Measurements from ENCODE around the gene POLR2J2.
"Not testable (repeated sequence)": the region's sequence is repeated elsewhere in the genome, so short reads cannot be mapped to it uniquely, and the experiment has no call there.

The POLR2J2 gene

DNA sequence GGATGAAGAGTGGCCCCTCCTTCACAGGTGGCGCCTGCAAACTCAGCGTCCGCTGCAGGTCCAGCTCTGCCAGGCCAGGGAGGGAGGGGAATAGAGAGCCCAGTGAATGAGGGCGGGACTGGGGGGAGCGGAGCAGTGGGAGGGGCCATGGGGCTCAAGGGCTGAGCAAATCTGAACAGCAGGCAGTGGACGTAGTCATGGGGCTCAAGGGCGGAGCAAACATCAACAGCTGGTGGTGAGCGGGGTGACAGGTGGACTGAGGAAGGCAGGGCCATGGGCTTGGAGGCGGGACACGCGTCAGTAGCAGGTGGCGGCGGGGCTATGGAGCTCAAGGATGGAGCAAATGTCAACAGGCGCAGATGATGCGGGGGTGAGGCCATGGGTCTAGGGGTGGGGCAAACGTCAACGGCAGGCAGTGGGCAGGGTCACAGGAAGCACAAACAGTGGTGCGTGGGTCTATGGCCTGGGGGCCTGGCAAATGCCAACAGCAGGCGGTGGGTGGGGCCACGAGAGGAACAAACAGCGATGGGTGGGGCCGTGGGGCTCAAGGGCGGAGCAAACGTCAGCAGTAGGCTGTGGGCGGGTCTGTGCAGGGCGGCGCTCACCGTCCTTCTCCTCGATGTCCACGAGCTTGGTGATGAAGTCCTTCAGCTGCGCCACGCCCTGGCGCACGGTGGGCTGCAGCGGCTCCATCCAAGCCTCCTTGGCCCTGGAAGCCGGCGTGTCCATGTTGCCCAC lies 17.0 kb upstream of the POLR2J2 start:
- not testable (repeated sequence) for H3K4me1 Mint-ChIP-seq (ENCODE audit: low read depth); H3K27me3 Mint-ChIP-seq (ENCODE audit: low read depth); H3K27ac Mint-ChIP-seq; H3K36me3 Mint-ChIP-seq (ENCODE audit: low read depth); H3K9me3 Mint-ChIP-seq; H3K4me3 Mint-ChIP-seq

DNA sequence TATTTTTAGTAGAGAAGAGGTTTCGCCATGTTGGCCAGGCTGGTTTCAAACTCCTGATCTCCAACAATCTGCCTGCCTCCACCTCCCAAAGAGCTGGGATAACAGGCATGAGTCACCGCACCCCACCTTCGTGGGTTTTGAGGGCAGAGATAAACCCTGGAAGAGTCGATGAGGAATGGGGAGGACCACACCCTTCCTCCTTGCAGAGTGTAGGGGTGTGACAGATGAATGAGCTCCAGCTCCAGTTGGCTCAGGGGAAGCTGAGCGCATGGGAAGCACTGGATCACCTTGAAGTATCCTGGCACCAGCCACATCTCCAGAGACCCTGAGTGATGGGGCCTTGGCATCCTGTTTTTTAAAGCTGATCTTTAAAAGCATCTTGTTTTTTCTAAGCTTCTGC lies 11.1 kb upstream of the POLR2J2 start:
- H3K4me1 Mint-ChIP-seq (ENCODE audit: low read depth); H3K9me3 Mint-ChIP-seq; H3K27me3 Mint-ChIP-seq (ENCODE audit: low read depth); H3K27ac Mint-ChIP-seq; H3K4me3 Mint-ChIP-seq; H3K36me3 Mint-ChIP-seq (ENCODE audit: low read depth): not testable (repeated sequence)

DNA sequence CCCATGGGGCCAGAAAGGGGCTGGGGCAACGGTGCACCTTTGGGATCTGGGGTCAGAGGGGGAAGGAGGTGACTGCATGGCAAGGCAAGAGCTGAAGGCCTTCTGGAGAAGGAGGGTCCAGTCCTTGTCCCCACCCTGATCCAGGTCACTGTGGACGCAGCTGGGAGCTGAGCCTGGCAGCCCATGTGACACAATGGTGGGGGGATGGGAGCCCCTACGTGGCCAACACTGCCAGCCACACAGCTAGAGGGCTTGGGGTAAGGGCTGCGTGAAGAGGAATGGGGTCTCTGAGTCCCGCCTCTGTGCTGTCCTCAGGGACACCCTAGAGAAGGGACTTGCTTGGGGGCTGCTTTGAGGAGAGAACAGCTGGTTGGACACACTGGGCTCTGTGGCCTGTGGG lies 9.3 kb upstream of the POLR2J2 start:
- not testable (repeated sequence) for H3K27me3 Mint-ChIP-seq (ENCODE audit: low read depth); H3K4me1 Mint-ChIP-seq (ENCODE audit: low read depth); H3K36me3 Mint-ChIP-seq (ENCODE audit: low read depth); H3K27ac Mint-ChIP-seq; H3K4me3 Mint-ChIP-seq; H3K9me3 Mint-ChIP-seq

DNA sequence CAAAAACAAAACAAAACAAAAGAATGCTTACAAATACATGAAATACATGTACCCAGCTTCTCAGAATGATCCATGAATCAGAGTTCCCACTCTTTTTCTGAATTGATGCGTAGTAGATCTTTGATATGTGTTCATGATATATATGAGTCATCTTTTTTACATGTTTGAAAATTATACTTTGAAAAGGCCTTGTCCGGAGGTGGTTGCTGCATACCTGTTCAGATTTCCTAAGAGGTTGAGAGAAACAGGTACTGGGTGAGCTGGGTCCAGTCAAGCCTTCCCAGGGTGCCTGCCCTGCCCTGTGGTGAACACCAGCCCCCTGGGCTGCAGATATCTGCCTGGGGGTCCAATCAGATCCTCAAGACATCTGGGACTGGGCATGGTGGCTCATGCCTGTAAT lies 4.1 kb upstream of the POLR2J2 start:
- H3K4me1 Mint-ChIP-seq (ENCODE audit: low read depth); H3K36me3 Mint-ChIP-seq (ENCODE audit: low read depth); H3K4me3 Mint-ChIP-seq; H3K27me3 Mint-ChIP-seq (ENCODE audit: low read depth); H3K27ac Mint-ChIP-seq; H3K9me3 Mint-ChIP-seq: not testable (repeated sequence)

DNA sequence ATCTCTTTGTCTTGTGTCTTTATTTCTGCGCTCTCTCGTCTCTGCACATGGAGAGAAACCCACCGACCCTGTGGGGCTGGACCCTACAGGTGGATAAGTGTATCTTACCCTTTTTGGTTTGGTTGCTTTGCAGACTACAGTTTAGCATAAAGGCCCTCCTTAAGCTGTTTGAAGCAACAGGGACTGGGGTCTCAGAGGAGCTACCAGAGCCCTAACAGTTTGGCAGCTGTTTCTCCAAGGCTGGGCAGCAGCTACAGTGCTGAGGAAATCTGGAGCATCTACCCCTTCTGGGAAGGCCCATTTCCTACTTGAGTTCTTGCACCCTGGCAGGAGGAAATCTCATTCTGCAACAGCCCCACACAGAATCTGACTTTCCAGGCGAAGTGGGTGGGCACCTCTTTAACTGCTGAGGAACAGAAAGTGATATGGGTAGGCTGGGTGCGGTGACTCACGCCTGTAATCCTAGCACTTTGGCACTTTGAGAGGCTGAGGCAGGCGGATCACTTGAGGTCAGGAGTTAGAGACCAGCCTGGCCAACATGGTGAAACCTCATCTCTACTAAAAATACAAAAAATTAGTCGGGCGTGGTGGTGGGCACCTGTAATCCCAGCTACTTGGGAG lies 2.1 kb upstream of the POLR2J2 start:
- H3K9me3 Mint-ChIP-seq; H3K36me3 Mint-ChIP-seq (ENCODE audit: low read depth); H3K4me3 Mint-ChIP-seq; H3K27ac Mint-ChIP-seq; H3K27me3 Mint-ChIP-seq (ENCODE audit: low read depth); H3K4me1 Mint-ChIP-seq (ENCODE audit: low read depth): not testable (repeated sequence)

DNA sequence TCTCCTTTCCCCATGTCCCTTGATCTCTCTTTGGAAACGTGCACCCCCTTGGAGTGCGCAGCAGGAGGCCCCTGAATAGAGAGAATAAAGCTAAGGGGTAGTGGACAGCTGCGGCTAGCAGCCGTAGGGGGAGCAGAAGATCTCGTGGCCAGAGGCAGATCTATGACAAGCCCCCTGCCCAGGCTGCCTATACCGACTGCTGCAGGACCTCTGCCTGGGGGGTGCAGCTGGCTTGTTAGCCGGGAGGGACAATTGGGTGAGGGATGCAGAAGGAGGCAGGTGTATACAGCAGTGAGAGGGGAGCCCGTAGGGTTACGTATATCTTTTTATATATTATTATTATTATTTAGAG lies 469 bp upstream of the POLR2J2 start:
- not testable (repeated sequence) for H3K27ac Mint-ChIP-seq; H3K9me3 Mint-ChIP-seq; H3K27me3 Mint-ChIP-seq (ENCODE audit: low read depth); H3K4me1 Mint-ChIP-seq (ENCODE audit: low read depth); H3K4me3 Mint-ChIP-seq; H3K36me3 Mint-ChIP-seq (ENCODE audit: low read depth)

DNA sequence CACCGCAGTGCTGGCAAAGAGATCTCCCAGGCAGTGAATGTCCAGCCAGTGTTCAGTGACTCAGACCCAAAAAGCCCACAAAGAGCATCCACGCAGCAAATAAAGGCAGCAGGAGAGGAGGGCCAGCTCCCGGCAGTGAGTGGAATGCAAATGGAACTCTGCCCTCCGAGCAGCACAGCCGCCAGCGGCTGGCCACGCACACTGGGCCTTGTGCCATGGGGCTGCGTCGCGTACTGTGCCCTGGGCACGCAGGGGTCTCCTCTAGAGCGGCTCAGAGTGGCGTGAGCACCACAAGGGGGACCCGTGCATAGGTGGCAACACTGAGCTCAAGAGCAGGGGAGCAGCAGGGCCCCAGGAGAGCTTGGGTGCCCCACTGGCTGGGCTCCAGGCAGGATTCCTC lies 3.9 kb downstream of the POLR2J2 start:
- H3K9me3 Mint-ChIP-seq; H3K36me3 Mint-ChIP-seq (ENCODE audit: low read depth); H3K27ac Mint-ChIP-seq; H3K27me3 Mint-ChIP-seq (ENCODE audit: low read depth); H3K4me3 Mint-ChIP-seq; H3K4me1 Mint-ChIP-seq (ENCODE audit: low read depth): not testable (repeated sequence)

DNA sequence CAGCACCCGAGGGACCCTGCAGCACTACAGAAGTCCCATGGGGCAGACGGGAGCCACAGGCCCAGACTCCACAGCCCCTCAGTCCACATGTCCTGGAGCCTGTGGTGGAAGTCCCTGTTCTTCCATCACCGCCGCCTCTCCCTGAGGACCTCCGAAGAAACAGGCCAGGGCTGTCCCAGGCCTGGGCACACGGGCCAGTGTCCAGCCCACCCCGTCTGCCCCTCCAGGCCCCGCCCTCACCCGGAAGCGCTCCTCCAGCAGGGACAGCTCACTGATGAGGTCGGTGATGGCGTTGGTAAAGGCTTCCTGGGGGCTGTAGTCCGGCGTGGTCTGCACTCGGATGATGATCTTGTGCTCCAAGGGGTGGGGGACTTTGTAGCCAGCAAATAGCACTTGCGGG lies 4.6 kb downstream of the POLR2J2 start:
- not testable (repeated sequence) for H3K4me3 Mint-ChIP-seq; H3K27ac Mint-ChIP-seq; H3K36me3 Mint-ChIP-seq (ENCODE audit: low read depth); H3K9me3 Mint-ChIP-seq; H3K4me1 Mint-ChIP-seq (ENCODE audit: low read depth); H3K27me3 Mint-ChIP-seq (ENCODE audit: low read depth)

DNA sequence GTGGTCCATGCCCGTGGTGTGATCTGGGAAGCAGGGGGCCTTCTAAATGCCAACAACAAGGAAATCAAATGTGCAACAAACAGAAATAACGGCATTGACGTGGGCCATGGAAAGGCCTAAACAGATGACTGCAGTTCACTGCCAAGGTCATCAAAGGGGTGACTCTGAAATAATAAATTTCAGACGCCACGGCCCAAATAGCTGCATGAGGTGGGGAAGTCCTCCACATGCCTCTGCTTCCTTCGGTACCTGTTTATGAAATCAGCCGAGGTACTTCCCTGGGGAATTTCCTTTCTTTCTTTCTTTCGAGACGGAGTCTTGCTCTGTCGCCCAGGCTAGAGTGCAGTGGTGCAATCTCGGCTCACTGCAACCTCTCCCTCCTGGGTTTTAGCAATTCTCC lies 6.7 kb downstream of the POLR2J2 start:
- H3K4me3 Mint-ChIP-seq; H3K27ac Mint-ChIP-seq; H3K4me1 Mint-ChIP-seq (ENCODE audit: low read depth); H3K36me3 Mint-ChIP-seq (ENCODE audit: low read depth); H3K9me3 Mint-ChIP-seq; H3K27me3 Mint-ChIP-seq (ENCODE audit: low read depth): not testable (repeated sequence)

DNA sequence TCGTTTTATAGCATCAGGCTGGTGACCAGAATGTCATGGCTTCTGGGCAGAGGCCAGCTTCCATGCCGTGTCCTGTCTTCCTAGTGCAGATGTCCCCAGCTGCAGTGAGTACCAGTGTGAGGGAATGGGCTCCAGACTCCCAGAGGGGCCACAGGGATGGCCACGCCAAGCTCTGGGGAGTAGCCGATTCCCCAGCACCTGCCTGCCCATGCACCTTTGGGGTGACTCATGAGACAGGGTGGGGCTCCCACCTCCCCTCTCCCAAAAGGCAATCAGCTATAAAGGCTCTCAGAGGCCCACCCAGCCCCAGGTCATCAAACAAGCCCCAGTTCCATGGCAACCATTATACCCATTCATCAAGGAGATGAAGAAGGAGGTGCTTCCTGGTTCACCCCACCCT lies 21.5 kb downstream of the POLR2J2 start, which contains the start of gene SPDYE2B:
Gene SPDYE2B (plus strand): TSS at position 396 of the 400 bp plus-strand sequence. CDS start 2,030 bp downstream, outside the sequence.
- H3K27ac Mint-ChIP-seq; H3K9me3 Mint-ChIP-seq; H3K4me1 Mint-ChIP-seq (ENCODE audit: low read depth); H3K27me3 Mint-ChIP-seq (ENCODE audit: low read depth); H3K4me3 Mint-ChIP-seq; H3K36me3 Mint-ChIP-seq (ENCODE audit: low read depth): not testable (repeated sequence)

DNA sequence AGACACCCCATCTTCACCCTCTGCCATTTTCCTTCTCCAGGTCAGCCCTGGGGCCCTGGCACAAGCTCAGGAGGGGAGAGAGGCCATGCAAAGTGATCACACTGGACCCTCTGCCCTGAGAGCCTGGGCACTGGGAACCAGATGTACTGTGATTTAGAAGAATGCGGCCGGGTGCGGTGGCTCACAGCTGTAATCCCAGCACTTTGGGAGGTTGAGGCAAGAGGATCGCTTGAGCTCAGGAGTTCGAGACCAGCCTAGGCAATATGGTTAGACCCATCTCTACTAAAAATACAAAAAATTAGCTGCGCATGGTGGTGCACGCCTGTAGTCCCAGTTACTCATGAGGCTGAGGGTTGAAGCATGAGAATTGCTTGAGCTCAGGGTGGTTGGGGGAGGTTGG lies 23.6 kb downstream of the POLR2J2 start:
- H3K27me3 Mint-ChIP-seq (ENCODE audit: low read depth); H3K4me3 Mint-ChIP-seq; H3K36me3 Mint-ChIP-seq (ENCODE audit: low read depth); H3K27ac Mint-ChIP-seq; H3K4me1 Mint-ChIP-seq (ENCODE audit: low read depth); H3K9me3 Mint-ChIP-seq: not testable (repeated sequence)

DNA sequence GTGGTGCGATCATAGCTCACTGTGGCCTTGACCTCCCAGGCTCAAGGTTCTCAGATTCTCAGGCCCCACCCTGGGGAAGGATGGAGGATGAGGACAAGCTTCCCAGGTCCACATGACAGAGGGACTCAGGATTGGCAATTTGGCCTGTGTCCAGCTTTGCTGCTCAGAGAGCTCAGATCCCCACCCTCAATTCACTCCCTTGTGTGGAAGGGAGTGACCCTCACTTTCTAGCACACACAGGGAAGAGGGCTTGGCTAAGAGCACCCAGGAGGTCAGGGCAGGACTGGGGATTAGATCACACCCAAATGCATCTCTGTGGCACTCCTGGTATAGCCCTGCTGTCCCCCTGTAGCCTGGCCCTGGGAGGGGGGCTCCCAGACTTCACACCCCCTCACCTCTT lies 28.1 kb downstream of the POLR2J2 start:
- not testable (repeated sequence) for H3K27ac Mint-ChIP-seq; H3K36me3 Mint-ChIP-seq (ENCODE audit: low read depth); H3K4me3 Mint-ChIP-seq; H3K9me3 Mint-ChIP-seq; H3K4me1 Mint-ChIP-seq (ENCODE audit: low read depth); H3K27me3 Mint-ChIP-seq (ENCODE audit: low read depth)

DNA sequence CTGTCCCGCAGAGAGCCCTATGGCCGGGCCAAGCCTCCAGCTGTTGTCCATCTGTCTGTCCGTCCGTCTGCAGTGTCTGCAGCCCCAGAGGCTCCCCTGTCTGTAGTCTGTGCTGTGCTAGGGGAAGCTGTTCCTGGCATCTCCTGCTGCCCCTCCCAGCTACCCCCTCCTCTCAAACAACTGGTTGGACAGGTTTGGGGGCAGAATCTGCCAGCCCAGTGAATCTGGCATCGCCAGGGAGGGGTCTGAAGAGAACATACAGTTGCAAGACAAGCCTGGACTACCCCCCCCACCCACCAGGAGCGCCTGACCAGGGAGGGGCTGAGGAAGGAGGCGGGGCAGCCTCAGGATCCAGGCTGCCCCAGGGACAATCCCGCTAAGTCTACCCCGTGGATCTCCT lies 28.8 kb downstream of the POLR2J2 start, which contains the start of gene UPK3BL1:
Gene UPK3BL1 (minus strand): TSS at position 101 of the 400 bp plus-strand sequence. CDS start 50 bp downstream, at position 51.
- H3K27ac Mint-ChIP-seq; H3K4me3 Mint-ChIP-seq; H3K36me3 Mint-ChIP-seq (ENCODE audit: low read depth); H3K9me3 Mint-ChIP-seq; H3K27me3 Mint-ChIP-seq (ENCODE audit: low read depth); H3K4me1 Mint-ChIP-seq (ENCODE audit: low read depth): not testable (repeated sequence)

DNA sequence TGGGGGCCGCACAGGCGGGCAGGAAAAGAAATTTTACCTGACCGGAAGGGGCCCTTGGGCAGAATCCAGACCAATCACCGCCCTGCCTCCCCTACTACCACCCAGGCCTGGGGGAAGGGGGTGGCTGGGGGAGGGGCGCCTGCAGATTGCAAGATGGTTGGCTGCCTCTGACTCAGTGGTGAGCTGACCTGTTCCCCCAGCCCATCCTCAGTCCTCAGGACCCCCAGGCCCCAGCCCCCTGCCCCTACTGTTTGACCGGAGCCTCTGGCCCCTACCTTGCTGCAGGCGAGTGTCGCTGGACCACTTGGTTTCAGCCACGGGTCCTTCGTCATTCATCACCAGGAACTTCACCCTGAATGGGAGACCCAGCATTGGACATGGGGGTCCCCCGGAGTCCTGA lies 32.6 kb downstream of the POLR2J2 start:
- not testable (repeated sequence) for H3K36me3 Mint-ChIP-seq (ENCODE audit: low read depth); H3K27ac Mint-ChIP-seq; H3K27me3 Mint-ChIP-seq (ENCODE audit: low read depth); H3K9me3 Mint-ChIP-seq; H3K4me1 Mint-ChIP-seq (ENCODE audit: low read depth); H3K4me3 Mint-ChIP-seq

DNA sequence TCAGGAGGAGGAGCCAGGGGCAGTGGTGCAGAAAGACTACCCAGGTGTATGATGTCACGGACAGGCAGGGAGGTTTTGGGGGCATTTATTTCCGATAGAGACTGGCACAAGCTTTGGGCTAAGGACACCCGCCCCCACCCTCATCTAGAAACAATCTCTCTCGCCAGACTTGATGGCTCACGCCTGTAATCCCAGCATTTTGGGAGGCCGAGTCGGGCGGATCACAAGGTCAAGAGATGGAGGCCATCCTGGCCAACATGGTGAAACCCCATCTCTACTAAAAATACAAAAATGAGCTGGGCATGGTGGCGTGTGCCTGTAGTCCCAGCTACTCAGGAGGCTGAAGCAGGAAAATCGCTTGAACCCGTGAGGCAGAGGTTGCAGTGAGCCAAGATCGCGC lies 34.5 kb downstream of the POLR2J2 start:
- not testable (repeated sequence) for H3K27ac Mint-ChIP-seq; H3K27me3 Mint-ChIP-seq (ENCODE audit: low read depth); H3K4me1 Mint-ChIP-seq (ENCODE audit: low read depth); H3K4me3 Mint-ChIP-seq; H3K9me3 Mint-ChIP-seq; H3K36me3 Mint-ChIP-seq (ENCODE audit: low read depth)

DNA sequence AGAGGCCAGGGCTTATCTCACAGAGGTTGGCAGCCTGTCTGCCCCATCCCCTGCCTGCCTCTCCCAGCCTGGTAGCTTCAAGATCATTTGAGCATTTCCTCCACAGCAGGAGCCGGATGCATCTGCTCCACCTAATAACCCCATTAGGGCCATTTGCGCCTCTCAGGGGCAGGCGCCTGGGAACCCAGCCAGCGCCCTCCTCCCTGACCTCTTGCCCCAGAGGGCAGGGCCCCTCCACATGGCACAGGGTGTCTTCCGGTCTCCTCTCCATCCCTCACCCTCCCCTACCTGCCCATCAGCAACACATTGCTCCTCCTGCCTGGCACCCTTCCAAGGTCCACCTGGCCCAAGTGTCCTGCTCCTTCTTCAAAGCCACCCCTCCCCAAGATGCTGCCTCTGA lies 36.1 kb downstream of the POLR2J2 start:
- H3K4me3 Mint-ChIP-seq; H3K27me3 Mint-ChIP-seq (ENCODE audit: low read depth); H3K36me3 Mint-ChIP-seq (ENCODE audit: low read depth); H3K4me1 Mint-ChIP-seq (ENCODE audit: low read depth); H3K9me3 Mint-ChIP-seq; H3K27ac Mint-ChIP-seq: not testable (repeated sequence)
